ELR (cell line): Measurements from ENCODE around the gene CRISPLD2.

Experiments
- DNase-seq: peaks from one replicate; pipeline ENCODE4 v3.0.0-alpha.2; 2015; ENCODE audit warnings: low read depth

The CRISPLD2 gene, protein sequence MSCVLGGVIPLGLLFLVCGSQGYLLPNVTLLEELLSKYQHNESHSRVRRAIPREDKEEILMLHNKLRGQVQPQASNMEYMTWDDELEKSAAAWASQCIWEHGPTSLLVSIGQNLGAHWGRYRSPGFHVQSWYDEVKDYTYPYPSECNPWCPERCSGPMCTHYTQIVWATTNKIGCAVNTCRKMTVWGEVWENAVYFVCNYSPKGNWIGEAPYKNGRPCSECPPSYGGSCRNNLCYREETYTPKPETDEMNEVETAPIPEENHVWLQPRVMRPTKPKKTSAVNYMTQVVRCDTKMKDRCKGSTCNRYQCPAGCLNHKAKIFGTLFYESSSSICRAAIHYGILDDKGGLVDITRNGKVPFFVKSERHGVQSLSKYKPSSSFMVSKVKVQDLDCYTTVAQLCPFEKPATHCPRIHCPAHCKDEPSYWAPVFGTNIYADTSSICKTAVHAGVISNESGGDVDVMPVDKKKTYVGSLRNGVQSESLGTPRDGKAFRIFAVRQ

DNA sequence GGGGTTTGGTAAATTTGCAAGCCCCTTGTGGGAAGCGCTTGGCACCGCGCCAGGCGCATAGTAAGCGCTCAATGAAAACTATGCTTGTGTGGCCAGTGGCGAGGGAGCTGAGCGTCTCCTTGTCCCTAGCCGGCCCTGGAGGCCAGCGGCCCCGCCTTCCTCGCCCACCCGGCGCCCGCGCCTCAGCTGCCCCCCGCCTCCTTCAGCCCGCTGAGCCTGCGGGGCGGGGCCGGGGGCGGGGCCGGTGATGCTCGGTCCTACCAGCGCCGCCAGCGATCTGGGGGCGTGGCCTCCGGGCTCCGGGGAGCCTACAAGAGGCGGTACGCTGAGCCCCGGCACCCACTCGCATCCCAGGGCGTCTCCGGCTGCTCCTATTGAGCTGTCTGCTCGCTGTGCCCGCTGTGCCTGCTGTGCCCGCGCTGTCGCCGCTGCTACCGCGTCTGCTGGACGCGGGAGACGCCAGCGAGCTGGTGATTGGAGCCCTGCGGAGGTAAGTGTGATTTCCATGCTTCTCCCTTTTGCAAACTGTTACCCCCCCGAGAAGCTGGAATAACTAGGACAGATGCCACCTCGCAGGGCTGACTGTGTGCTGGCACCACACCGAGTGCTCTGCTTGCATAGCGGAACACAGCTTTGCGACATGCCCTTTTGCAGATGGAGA, at the start of gene CRISPLD2:
CRISPLD2 (plus strand) TSS at position 342 of the 661 bp plus-strand sequence. CDS start 18,511 bp downstream, outside the sequence.
- peak; percentile 95 for DNase-seq

DNA sequence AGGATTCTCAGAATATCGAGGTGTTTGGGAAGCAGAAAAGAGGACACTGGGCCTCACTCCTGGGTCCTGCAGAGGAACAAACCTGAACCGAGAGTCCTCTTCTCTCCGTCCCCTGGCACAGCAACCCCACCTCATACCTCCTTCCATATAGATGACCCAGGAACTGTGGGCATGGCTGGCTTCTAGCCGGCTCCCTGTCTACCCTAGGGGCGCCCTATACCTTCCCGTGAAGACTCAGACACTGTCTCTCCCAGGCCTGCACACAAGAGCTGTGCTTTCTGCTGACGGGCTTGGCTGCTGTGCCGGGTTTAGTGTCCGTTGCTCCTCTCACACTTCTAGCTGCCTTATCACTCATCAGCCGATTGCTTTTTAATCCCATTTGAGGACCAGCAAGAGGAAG, 46.5 kb upstream of the CRISPLD2 start:
- DNase-seq: no peak

DNA sequence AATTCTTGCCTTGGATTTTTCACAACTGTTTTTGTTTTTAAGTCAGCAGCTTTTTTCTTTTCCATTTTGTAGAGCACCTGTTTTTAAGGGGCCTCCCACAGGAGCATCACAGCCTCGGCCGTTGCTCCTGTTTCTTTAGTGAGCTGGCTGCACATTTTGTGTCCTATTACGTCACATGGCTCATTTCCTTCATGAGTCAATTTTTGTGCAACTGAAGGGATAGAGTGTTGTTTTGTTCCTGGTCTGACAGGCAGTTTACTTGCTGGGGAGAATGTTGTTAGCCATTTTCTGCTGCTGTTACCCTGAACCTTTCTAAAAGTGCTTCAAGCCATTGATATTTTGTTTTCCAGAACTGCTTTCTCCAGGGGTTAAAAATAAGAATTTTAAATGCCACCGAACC, 45.0 kb upstream of the CRISPLD2 start:
- peak; percentile 91 for DNase-seq

- DNase-seq: no peak
Observed at GRCh38 chr16:84775262-84775810, 44.4 kb upstream of the CRISPLD2 start.

- no peak for DNase-seq
Observed at GRCh38 chr16:84777435-84777834, 42.4 kb upstream of the CRISPLD2 start.

DNA sequence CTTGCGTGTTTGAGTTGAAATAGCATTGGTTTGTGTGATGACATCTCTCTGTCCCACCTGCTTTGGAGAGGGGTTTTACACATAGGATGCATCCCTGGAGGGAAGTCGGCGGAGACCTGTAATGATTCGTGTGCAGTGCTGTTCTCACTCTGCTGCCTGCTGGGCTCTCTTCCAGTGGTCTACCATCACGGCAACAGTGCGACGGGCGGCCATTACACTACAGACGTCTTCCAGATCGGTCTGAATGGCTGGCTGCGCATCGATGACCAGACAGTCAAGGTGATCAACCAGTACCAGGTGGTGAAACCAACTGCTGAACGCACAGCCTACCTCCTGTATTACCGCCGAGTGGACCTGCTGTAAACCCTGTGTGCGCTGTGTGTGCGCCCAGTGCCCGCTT, 41.1 kb upstream of the CRISPLD2 start:
- DNase-seq: no peak

GRCh38 chr16:84780063-84780462, 39.7 kb upstream of the CRISPLD2 start:
- no peak for DNase-seq

GRCh38 chr16:84780544-84781376, 39.0 kb upstream of the CRISPLD2 start:
- DNase-seq: peak; percentile 26

- DNase-seq: no peak
Observed at GRCh38 chr16:84782846-84783245, 36.9 kb upstream of the CRISPLD2 start.

DNA sequence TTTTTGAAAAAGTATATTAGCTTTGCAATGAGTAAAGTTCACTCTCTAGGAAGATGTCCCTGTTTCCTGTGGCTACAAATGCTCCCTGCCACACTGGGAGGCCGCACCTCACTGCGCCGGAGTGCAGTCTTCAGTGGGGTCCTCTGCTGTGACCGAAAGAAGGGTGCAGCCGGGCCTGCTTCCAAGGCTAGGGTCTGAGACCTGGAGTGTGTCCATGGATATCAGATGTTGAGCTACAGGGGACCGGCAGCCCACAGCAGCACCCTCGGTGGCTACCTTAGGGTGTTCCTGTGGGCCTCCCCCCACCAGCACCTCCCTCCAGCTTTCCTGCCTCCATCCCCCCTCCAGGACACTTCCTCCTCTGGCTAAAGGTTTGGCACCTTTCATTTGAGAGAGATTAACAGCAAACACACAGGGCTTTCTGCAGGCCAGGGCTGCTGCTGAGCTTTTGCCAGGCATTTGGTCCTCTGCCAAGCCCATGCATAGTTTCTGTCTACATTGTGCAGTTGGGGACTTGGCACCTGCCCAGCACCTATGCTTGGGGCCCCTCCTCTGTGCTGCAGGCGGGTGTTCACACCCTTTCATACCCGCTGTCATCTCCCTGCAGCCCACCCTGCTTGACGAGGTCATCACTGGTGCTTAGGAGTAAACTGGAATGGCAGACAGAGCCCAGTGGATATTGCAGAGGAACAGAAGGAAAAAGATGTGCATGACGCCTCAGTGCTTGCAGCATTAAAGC, 33.8 kb upstream of the CRISPLD2 start:
- no peak for DNase-seq

- no peak for DNase-seq
Observed at GRCh38 chr16:84786605-84787262, 33.1 kb upstream of the CRISPLD2 start.

DNA sequence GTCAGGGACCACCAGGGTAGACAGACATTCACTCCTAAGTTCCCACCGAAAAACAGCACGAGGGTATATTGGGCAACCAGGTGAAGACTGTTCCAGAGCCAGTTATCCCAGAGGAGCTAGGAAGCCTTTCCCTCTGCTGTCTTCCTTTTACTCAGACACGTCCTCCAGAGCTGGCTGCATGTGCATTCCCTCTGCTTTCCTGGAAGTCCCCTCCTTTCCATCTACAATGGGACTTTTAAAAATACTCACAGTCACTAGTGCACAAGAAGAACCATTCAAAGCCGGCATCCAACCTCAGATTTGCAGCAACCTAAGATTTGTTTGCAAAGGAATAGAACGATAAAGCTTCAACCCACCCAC, 32.5 kb upstream of the CRISPLD2 start:
- no peak for DNase-seq

- peak; percentile 76 for DNase-seq
Observed at GRCh38 chr16:84788920-84789391, 30.8 kb upstream of the CRISPLD2 start.

GRCh38 chr16:84789431-84789830, 30.4 kb upstream of the CRISPLD2 start:
- no peak for DNase-seq

- no peak for DNase-seq
Observed at GRCh38 chr16:84790301-84790700, 29.5 kb upstream of the CRISPLD2 start.

- DNase-seq: no peak
Observed at GRCh38 chr16:84791088-84791487, 28.7 kb upstream of the CRISPLD2 start.

- no peak for DNase-seq
Observed at GRCh38 chr16:84791501-84791900, 28.3 kb upstream of the CRISPLD2 start.

DNA sequence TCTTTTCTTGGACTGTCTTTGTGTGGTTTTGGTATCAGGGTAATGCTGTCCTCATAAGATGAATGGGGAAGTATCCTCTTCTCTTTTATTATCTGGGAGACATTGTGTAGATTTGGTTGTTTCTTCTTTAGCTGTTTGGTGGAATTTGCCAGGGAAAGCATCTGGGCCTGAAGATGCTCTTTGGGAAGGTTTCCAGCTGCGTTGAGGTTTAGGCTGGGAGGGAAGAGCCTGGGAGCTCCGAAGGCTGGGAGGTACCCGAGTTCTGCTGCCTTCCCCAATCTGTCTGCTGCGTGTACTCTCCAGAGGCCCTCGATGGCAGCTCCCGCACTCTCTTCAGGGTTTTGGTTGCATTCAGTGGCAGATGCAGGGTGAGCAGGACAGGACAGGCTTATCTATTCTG, 25.6 kb upstream of the CRISPLD2 start:
- no peak for DNase-seq

DNA sequence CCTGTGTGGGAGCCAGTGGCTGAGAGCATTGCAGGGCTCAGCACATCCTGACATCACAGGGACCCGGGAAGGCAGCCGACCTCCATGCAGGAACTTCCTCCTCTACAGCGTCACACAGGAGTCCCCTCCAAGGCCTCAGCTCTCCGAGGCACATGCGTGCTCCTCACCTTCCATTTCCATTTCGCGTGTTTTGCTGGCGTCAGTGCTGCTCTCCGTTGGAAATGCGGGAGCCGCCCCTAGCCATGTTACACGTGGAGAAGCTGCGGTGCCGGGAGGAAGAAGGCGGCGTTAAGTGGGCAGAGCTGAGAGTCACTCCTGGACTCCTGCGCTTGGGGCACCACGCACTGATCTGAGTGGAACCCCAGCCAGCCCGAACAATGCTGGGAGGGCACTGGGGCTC, 25.2 kb upstream of the CRISPLD2 start:
- DNase-seq: no peak

DNA sequence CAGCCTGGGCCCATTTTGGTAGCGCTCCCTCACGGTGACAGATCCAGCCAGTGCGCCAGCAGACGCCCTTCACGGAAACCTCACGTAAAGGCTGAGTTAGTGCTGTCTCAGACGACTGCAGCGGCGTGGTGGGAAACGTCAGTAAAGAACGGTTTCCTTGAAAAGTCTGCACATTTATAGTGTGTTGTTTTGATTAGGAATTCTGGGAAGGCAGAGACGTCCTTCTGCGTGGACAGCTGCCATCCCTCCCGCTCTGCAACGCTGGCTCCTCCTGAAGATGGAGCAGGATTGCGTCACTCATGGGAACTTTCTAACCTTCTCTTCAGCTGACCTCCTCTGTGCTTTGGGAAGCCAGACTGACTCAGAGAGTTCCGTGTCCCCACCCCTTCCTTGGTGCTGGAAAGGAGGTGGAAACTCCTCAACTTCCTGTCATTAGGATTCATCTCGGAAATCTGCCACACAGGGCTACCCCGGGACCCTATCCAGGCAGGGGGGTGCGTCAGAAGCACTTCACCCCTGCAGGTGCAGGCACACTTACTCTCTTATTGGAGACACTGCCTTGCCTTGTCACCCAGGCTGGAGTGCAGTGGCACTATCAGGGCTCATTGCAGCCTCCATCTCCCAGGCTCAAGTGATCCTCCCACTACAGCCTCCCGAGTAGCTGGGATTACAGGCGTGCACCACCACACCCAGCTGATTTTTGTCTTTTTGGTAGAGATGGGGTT, 24.3 kb upstream of the CRISPLD2 start:
- peak; percentile 97 for DNase-seq
